ENCODE results near the gene IL31RA.
"Not testable (repeated sequence)": the region's sequence is repeated elsewhere in the genome, so short reads cannot be mapped to it uniquely, and the experiment has no call there.

- not testable (repeated sequence) for TF ChIP-seq CTCF (conservative IDR thresholded peaks at IDR 0.05); ZFX (IDR thresholded peaks at IDR 0.05)
These were observed 35.2 kb upstream of the IL31RA start for GRCh38 chr5:55815939-55816338.

Data from C4-2B (cell line).